OCI-LY3 (cell line): ENCODE measurements around the gene IL36B.

Experiments
- H2AFZ ChIP-seq: fragments of 200-600, 300-600 bp; shearing (Covaris generic); 2 replicates; pipeline ENCODE4 v1.6.0; 2014; ENCODE audit warnings: antibody characterized with exemption, low read depth, low read length
- H3K27ac ChIP-seq: fragments of 200-600, 300-600 bp; sonication (generic); 2 replicates; pipeline ENCODE4 v1.5.1; 2014; ENCODE audit warnings: mild to moderate bottlenecking, low read length, moderate library complexity, mixed read lengths
- H3K27me3 ChIP-seq: fragments of 200-600, 300-600 bp; sonication (generic); 2 replicates; pipeline ENCODE4 v1.6.1; 2014; ENCODE audit warnings: low read depth, low read length, mixed read lengths
- H3K36me3 ChIP-seq: fragments of 200-600, 300-600 bp; sonication (generic); replicated peaks from 2 replicates; pipeline ENCODE3; 2014; ENCODE audit warnings: low read depth, low read length, mixed read lengths
- H3K4me1 ChIP-seq: fragments of 300-600, 200-600 bp; sonication (generic); 2 replicates; pipeline ENCODE4 v1.6.1; 2014; ENCODE audit warnings: low read length, mixed read lengths
- H3K4me2 ChIP-seq: fragments of 200-600, 300-600 bp; sonication (generic); 2 replicates; pipeline ENCODE4 v1.6.1; 2014; ENCODE audit warnings: low read length, mixed read lengths
- H3K4me3 ChIP-seq: fragments of 300-600, 200-600 bp; sonication (generic); 2 replicates; pipeline ENCODE4 v1.5.1; 2014; ENCODE audit warnings: antibody characterized with exemption, mild to moderate bottlenecking, low read length, moderate library complexity
- H3K79me2 ChIP-seq: fragments of 300-600, 200-600 bp; shearing (Covaris generic); 2 replicates; pipeline ENCODE4 v1.6.1; 2014; ENCODE audit warnings: mild to moderate bottlenecking, low read length, mixed read lengths
- H3K9ac ChIP-seq: fragments of 300-600, 200-600 bp; shearing (Covaris generic); 2 replicates; pipeline ENCODE4 v1.6.0; 2014; ENCODE audit warnings: mild to moderate bottlenecking, low read length, moderate library complexity
- H3K9me3 ChIP-seq: fragments of 200-600, 300-600 bp; shearing (Covaris generic); 2 replicates; pipeline ENCODE4 v1.6.1; 2014; ENCODE audit warnings: low read length, mixed read lengths; ENCODE audit not compliant: insufficient read depth
- H4K20me1 ChIP-seq: fragments of 200-600, 300-600 bp; sonication (generic); 2 replicates; pipeline ENCODE4 v1.6.1; 2016; ENCODE audit warnings: low read length, mixed read lengths; ENCODE audit not compliant: insufficient read depth
- CTCF ChIP-seq: fragments of 200-600, 300-600 bp; sonication (generic); IDR thresholded peaks from 2 replicates; pipeline ENCODE4 v1.5.1; 2014; ENCODE audit warnings: antibody characterized with exemption, low read length, low read depth
- EZH2phosphoT487 ChIP-seq: fragments of 200-600 bp; shearing (Covaris generic); IDR thresholded peaks from 2 replicates; pipeline ENCODE4 v1.6.1; 2018; ENCODE audit warnings: antibody characterized with exemption, mixed run types, low read depth

Gene IL36B

DNA sequence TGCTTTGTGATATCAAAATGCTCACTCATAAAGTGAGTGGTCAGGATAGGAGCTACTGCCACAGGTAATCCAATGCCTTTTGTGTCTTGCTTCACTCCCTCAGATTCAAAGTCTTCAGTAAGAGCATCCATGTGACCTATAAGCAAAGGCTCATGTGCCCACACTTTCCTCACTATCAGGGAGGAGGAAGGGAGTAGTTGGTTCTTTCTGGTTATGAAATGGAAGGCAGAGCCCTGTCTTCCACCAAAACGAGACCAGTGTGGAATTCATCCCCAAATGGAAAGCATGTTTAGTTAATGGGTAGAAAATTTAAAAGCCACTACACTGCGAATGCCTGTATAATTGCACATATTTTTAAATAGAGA lies 40.9 kb upstream of the IL36B start:
- no peaks in the 10 kb centered on the region for H4K20me1 ChIP-seq
- H2AFZ ChIP-seq = no peak overlapping the region
- H3K79me2 ChIP-seq = no peaks in the 10 kb centered on the region
- no peak overlapping the region for H3K4me3 ChIP-seq
- H3K27ac ChIP-seq = no peak overlapping the region
- H3K9ac ChIP-seq = no peak overlapping the region
- no peaks in the 10 kb centered on the region for H3K4me1 ChIP-seq
- no peaks in the 10 kb centered on the region for H3K9me3 ChIP-seq
- H3K4me2 ChIP-seq = no peak overlapping the region
- H3K27me3 ChIP-seq = peaks cover 19% of the 10 kb centered on the region; the same call in 1 of the 2 replicates
- TF ChIP-seq EZH2phosphoT487 (no peak), CTCF (no peak)
- H3K36me3 ChIP-seq = no peaks in the 10 kb centered on the region

GRCh38 chr2:113092864-113093612 lies 40.4 kb upstream of the IL36B start:
- no peak overlapping the region for H3K4me3 ChIP-seq
- H3K36me3 ChIP-seq = no peaks in the 10 kb centered on the region
- no peaks in the 10 kb centered on the region for H3K4me1 ChIP-seq
- H3K4me2 ChIP-seq = no peak overlapping the region
- no peaks in the 10 kb centered on the region for H3K79me2 ChIP-seq
- no peak overlapping the region for H2AFZ ChIP-seq
- H4K20me1 ChIP-seq = no peaks in the 10 kb centered on the region
- no peak overlapping the region for H3K9ac ChIP-seq
- no peaks in the 10 kb centered on the region for H3K9me3 ChIP-seq
- TF ChIP-seq EZH2phosphoT487 = no peak
- no peak for TF ChIP-seq CTCF
- H3K27me3 ChIP-seq = peaks cover 20% of the 10 kb centered on the region; the same call in 1 of the 2 replicates
- H3K27ac ChIP-seq = no peak overlapping the region

DNA sequence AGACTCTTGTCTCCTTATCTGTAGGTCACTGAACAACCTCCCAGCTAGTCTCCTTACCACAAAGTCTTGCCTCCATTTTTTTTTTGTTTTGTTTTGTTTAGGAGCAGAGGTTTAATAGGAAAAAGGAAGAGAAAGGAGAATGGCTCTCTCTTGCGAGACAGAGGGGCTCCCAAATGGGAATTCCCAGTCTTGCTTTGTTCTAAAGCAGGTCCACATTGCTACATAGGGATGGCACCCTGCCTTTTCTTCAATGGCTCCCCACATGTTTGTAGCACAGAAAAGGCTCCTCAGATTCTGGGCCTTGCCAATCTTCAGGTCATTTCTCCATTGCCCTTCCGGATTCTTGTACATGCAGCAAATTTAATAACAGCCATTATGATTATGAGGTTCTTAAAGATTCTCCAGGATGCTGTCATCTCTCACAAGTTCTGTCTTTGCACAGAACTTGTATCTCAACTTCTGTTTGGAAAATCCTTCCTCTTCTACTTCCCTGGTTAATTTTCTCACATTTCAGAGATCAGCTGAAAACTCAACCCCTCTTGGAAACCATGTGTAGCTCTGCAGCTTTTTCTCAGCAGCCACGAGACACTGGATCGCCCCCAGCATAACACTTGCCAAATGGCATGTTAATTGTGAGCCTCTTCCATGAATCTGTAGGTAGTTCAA lies 38.7 kb upstream of the IL36B start:
- H3K9me3 ChIP-seq = no peaks in the 10 kb centered on the region
- peaks cover 25% of the 10 kb centered on the region; the same call in 1 of the 2 replicates for H3K27me3 ChIP-seq
- no peaks in the 10 kb centered on the region for H3K36me3 ChIP-seq
- H3K4me3 ChIP-seq = no peak overlapping the region
- H4K20me1 ChIP-seq = no peaks in the 10 kb centered on the region
- H2AFZ ChIP-seq = no peak overlapping the region
- no peaks in the 10 kb centered on the region for H3K4me1 ChIP-seq
- no peaks in the 10 kb centered on the region for H3K79me2 ChIP-seq
- H3K9ac ChIP-seq = no peak overlapping the region
- no peak overlapping the region for H3K4me2 ChIP-seq
- TF ChIP-seq EZH2phosphoT487 = no peak
- TF ChIP-seq CTCF = no peak
- no peak overlapping the region for H3K27ac ChIP-seq

DNA sequence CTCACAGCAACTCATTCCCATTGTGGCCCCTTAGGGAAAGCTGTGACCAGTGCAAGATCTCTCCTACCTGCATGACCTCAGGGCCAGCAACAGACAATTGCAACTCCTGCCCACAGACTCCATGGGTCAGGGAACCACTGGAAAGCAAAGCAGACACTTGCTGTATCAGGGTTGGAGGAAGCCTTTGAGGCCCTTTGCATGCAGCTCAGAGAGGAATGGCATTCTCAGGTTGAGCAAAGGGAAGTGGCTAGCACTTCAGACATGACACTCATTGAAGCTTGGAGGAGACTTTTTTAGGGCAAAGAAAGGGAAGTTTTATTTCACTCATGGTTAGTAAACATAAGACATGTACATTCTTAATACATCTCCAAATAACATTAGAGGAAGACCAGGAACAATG lies 37.2 kb upstream of the IL36B start:
- Histone ChIP-seq H2AFZ (no peak overlapping the region), H4K20me1 (no peaks in the 10 kb centered on the region), H3K36me3 (no peaks in the 10 kb centered on the region), H3K79me2 (no peaks in the 10 kb centered on the region), H3K27me3 (peaks cover 30% of the 10 kb centered on the region; the same call in 1 of the 2 replicates), H3K27ac (no peak overlapping the region), H3K9ac (no peak overlapping the region), H3K4me2 (no peak overlapping the region), H3K4me1 (no peaks in the 10 kb centered on the region), H3K9me3 (no peaks in the 10 kb centered on the region), H3K4me3 (no peak overlapping the region)
- no peak for TF ChIP-seq CTCF
- no peak for TF ChIP-seq EZH2phosphoT487
